ENCODE data around the gene IRX2. TPM values are rescaled to one million over a fixed set of nuclear protein-coding genes. Genes with fewer than 3 reads are reported as not detected.

The IRX2 gene
- not detected for polyA plus RNA-seq

GRCh38 chr5:2751592-2752021, at the start of gene IRX2:
Gene IRX2, minus strand, starts transcription at chr5:2751677. Its CDS starts 264 bp downstream, at chr5:2751413.
- peaks cover 0 to 4% (median 0%) of the 10 kb centered on the region in 3 donors for H3K36me3 Mint-ChIP-seq
- H3K27ac Mint-ChIP-seq, result no peak within 1 kb of the TSS
- no peaks in the 10 kb centered on the region for H3K4me1 Mint-ChIP-seq
- no peak for DNase-seq
- H3K4me3 Mint-ChIP-seq, result peak within 1 kb of the TSS in 1 of 5 donors; percentile 27
- H3K27me3 Mint-ChIP-seq (ENCODE audit: low read depth in 3 of 3), result peaks cover 22 to 38% (median 26%) of the 10 kb centered on the region in 3 donors
- H3K9me3 Mint-ChIP-seq, result peaks cover 0 to 9% (median 3%) of the 10 kb centered on the region in 6 donors

- Mint-ChIP-seq H3K4me3 (no peak overlapping the region), H3K4me1 (no peaks in the 10 kb centered on the region), H3K27me3 (ENCODE audit: low read depth in 3 of 3) (no peaks in the 10 kb centered on the region), H3K9me3 (peaks cover 0 to 6% (median 0%) of the 10 kb centered on the region in 6 donors), H3K27ac (no peak overlapping the region), H3K36me3 (no peaks in the 10 kb centered on the region)
- no peak for DNase-seq
Measured at GRCh38 chr5:2800035-2800434, 48.6 kb upstream of the IRX2 start.

- DNase-seq, result no peak
- peaks cover 0 to 10% (median 4%) of the 10 kb centered on the region in 6 donors for H3K9me3 Mint-ChIP-seq
- no peaks in the 10 kb centered on the region for H3K27me3 Mint-ChIP-seq (ENCODE audit: low read depth in 3 of 3)
- no peaks in the 10 kb centered on the region for H3K36me3 Mint-ChIP-seq
- no peak overlapping the region for H3K4me3 Mint-ChIP-seq
- no peak overlapping the region for H3K27ac Mint-ChIP-seq
- no peaks in the 10 kb centered on the region for H3K4me1 Mint-ChIP-seq
Measured at GRCh38 chr5:2797981-2798380, 46.5 kb upstream of the IRX2 start.

- no peak overlapping the region for H3K27ac Mint-ChIP-seq
Measured at GRCh38 chr5:2797160-2797559, 45.7 kb upstream of the IRX2 start.

GRCh38 chr5:2783223-2783622, 31.7 kb upstream of the IRX2 start:
- H3K27me3 Mint-ChIP-seq (ENCODE audit: low read depth in 3 of 3), result no peaks in the 10 kb centered on the region
- no peak overlapping the region for H3K4me3 Mint-ChIP-seq
- no peaks in the 10 kb centered on the region for H3K4me1 Mint-ChIP-seq
- no peaks in the 10 kb centered on the region for H3K36me3 Mint-ChIP-seq
- DNase-seq, result no peak
- no peak overlapping the region for H3K27ac Mint-ChIP-seq
- peaks cover 0 to 5% (median 4%) of the 10 kb centered on the region in 6 donors for H3K9me3 Mint-ChIP-seq

More at GRCh38 chr5:2797160-2797559, 45.7 kb upstream of the IRX2 start:
- peaks cover 0 to 3% (median 0%) of the 10 kb centered on the region in 3 donors for H3K27me3 Mint-ChIP-seq (ENCODE audit: low read depth in 3 of 3)
- H3K4me1 Mint-ChIP-seq, result no peaks in the 10 kb centered on the region
- DNase-seq, result no peak
- H3K9me3 Mint-ChIP-seq, result peaks cover 0 to 12% (median 3%) of the 10 kb centered on the region in 6 donors
- no peaks in the 10 kb centered on the region for H3K36me3 Mint-ChIP-seq
- H3K4me3 Mint-ChIP-seq, result no peak overlapping the region

GRCh38 chr5:2782658-2783057, 31.2 kb upstream of the IRX2 start:
- no peak for DNase-seq

GRCh38 chr5:2780421-2781171, 29.1 kb upstream of the IRX2 start:
- no peak overlapping the region for H3K27ac Mint-ChIP-seq
- H3K27me3 Mint-ChIP-seq (ENCODE audit: low read depth in 3 of 3), result no peaks in the 10 kb centered on the region
- H3K36me3 Mint-ChIP-seq, result no peaks in the 10 kb centered on the region
- no peak overlapping the region for H3K4me3 Mint-ChIP-seq
- H3K4me1 Mint-ChIP-seq, result peaks cover 0 to 5% of the 10 kb centered on the region in 2 donors
- H3K9me3 Mint-ChIP-seq, result peaks cover 0 to 5% (median 2%) of the 10 kb centered on the region in 6 donors
- no peak for DNase-seq

More at GRCh38 chr5:2782658-2783057, 31.2 kb upstream of the IRX2 start:
- Mint-ChIP-seq H3K4me1 (no peaks in the 10 kb centered on the region), H3K27ac (no peak overlapping the region), H3K36me3 (no peaks in the 10 kb centered on the region), H3K27me3 (ENCODE audit: low read depth in 3 of 3) (no peaks in the 10 kb centered on the region), H3K9me3 (peaks cover 0 to 5% (median 3%) of the 10 kb centered on the region in 6 donors), H3K4me3 (no peak overlapping the region)

- H3K36me3 Mint-ChIP-seq, result no peaks in the 10 kb centered on the region
- H3K9me3 Mint-ChIP-seq, result peaks cover 0 to 6% (median under 1%) of the 10 kb centered on the region in 6 donors
- H3K4me3 Mint-ChIP-seq, result no peak overlapping the region
- H3K4me1 Mint-ChIP-seq, result peaks cover 0 to 5% of the 10 kb centered on the region in 2 donors
- no peaks in the 10 kb centered on the region for H3K27me3 Mint-ChIP-seq (ENCODE audit: low read depth in 3 of 3)
- DNase-seq, result no peak
- H3K27ac Mint-ChIP-seq, result no peak overlapping the region
Measured at GRCh38 chr5:2779459-2779858, 28.0 kb upstream of the IRX2 start.

GRCh38 chr5:2776337-2777302, 25.1 kb upstream of the IRX2 start:
- peaks cover 0 to 5% of the 10 kb centered on the region in 2 donors for H3K4me1 Mint-ChIP-seq
- DNase-seq, result no peak
- peak overlapping the region in 2 of 5 donors; percentile 29 to 68 for H3K4me3 Mint-ChIP-seq
- H3K36me3 Mint-ChIP-seq, result no peaks in the 10 kb centered on the region
- H3K9me3 Mint-ChIP-seq, result peaks cover 0 to 6% (median under 1%) of the 10 kb centered on the region in 6 donors
- H3K27ac Mint-ChIP-seq, result no peak overlapping the region
- H3K27me3 Mint-ChIP-seq (ENCODE audit: low read depth in 3 of 3), result peaks cover 0 to 6% (median 0%) of the 10 kb centered on the region in 3 donors

- Mint-ChIP-seq H3K36me3 (no peaks in the 10 kb centered on the region), H3K9me3 (peaks cover 0 to 4% (median 0%) of the 10 kb centered on the region in 6 donors), H3K27me3 (ENCODE audit: low read depth in 3 of 3) (peaks cover 0 to 6% (median 3%) of the 10 kb centered on the region in 3 donors), H3K4me3 (no peak overlapping the region), H3K4me1 (peaks cover 0 to 5% of the 10 kb centered on the region in 2 donors), H3K27ac (no peak overlapping the region)
- no peak for DNase-seq
Measured at GRCh38 chr5:2773327-2773726, 21.9 kb upstream of the IRX2 start.

- Mint-ChIP-seq H3K4me1 (no peaks in the 10 kb centered on the region), H3K27ac (no peak overlapping the region), H3K27me3 (ENCODE audit: low read depth in 3 of 3) (peaks cover 0 to 5% (median 1%) of the 10 kb centered on the region in 3 donors), H3K9me3 (peaks cover 0 to 2% (median 0%) of the 10 kb centered on the region in 6 donors), H3K36me3 (no peaks in the 10 kb centered on the region), H3K4me3 (no peak overlapping the region)
- no peak for DNase-seq
Measured at GRCh38 chr5:2767089-2767488, 15.6 kb upstream of the IRX2 start.

- Mint-ChIP-seq H3K4me3 (no peak overlapping the region), H3K4me1 (no peaks in the 10 kb centered on the region), H3K9me3 (peaks cover 0 to 2% (median under 1%) of the 10 kb centered on the region in 6 donors), H3K36me3 (no peaks in the 10 kb centered on the region), H3K27me3 (ENCODE audit: low read depth in 3 of 3) (peaks cover 0 to 5% (median 1%) of the 10 kb centered on the region in 3 donors), H3K27ac (no peak overlapping the region)
- DNase-seq, result no peak
Measured at GRCh38 chr5:2764581-2764980, 13.1 kb upstream of the IRX2 start.

GRCh38 chr5:2763533-2763794, 12.0 kb upstream of the IRX2 start:
- peaks cover 0 to 1% (median 1%) of the 10 kb centered on the region in 3 donors for H3K27me3 Mint-ChIP-seq (ENCODE audit: low read depth in 3 of 3)
- no peaks in the 10 kb centered on the region for H3K4me1 Mint-ChIP-seq
- peaks cover 0 to 2% (median under 1%) of the 10 kb centered on the region in 6 donors for H3K9me3 Mint-ChIP-seq
- H3K36me3 Mint-ChIP-seq, result no peaks in the 10 kb centered on the region
- H3K27ac Mint-ChIP-seq, result no peak overlapping the region
- no peak overlapping the region for H3K4me3 Mint-ChIP-seq
- DNase-seq, result no peak
